OCI-LY7 (cell line): ENCODE data around the gene OR5B12.

Experiments
- EZH2phosphoT487 ChIP-seq: fragments of 200-600 bp; sonication (generic); IDR thresholded peaks from 2 replicates; pipeline ENCODE4 v1.6.1; 2018; ENCODE audit warnings: low read depth, borderline replicate concordance, mild to moderate bottlenecking, mixed run types, antibody characterized with exemption, low read length, moderate library complexity, mixed read lengths
- TF ChIP-seq, protein P1 (sequence below): fragments of 200-600 bp; sonication (generic); conservative IDR thresholded peaks from 2 replicates; pipeline ENCODE4 v1.5.1; 2014; ENCODE audit warnings: mild to moderate bottlenecking, antibody characterized with exemption, low read length, moderate library complexity, mixed read lengths

DNA sequence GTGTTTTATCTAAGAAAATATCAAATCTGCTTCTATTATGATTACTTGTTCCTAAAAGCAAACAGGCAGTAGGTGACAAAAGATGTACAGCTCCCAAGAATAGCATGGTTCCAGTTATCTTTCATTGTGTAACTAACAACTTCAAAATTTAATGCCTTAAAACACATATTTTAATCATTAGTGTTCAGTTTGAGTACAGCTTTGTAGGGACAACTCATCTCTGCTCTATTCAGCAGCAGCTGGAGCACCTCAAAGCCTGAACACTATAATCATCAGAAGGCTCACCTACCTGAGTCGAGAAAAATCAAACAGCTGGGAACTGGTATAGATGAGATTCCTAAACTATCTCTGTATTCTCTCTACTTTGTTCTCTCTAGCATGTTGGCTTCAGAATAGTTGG is 24.3 kb upstream of the OR5B12 start:
- TF ChIP-seq EZH2phosphoT487, result no peak
- TF ChIP-seq, protein P1, sequence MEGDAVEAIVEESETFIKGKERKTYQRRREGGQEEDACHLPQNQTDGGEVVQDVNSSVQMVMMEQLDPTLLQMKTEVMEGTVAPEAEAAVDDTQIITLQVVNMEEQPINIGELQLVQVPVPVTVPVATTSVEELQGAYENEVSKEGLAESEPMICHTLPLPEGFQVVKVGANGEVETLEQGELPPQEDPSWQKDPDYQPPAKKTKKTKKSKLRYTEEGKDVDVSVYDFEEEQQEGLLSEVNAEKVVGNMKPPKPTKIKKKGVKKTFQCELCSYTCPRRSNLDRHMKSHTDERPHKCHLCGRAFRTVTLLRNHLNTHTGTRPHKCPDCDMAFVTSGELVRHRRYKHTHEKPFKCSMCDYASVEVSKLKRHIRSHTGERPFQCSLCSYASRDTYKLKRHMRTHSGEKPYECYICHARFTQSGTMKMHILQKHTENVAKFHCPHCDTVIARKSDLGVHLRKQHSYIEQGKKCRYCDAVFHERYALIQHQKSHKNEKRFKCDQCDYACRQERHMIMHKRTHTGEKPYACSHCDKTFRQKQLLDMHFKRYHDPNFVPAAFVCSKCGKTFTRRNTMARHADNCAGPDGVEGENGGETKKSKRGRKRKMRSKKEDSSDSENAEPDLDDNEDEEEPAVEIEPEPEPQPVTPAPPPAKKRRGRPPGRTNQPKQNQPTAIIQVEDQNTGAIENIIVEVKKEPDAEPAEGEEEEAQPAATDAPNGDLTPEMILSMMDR, result no peak
